ENCODE results near the gene OR2A25.
"Not testable (repeated sequence)": the region's sequence is repeated elsewhere in the genome, so short reads cannot be mapped to it uniquely, and the experiment has no call there.

The OR2A25 gene, protein sequence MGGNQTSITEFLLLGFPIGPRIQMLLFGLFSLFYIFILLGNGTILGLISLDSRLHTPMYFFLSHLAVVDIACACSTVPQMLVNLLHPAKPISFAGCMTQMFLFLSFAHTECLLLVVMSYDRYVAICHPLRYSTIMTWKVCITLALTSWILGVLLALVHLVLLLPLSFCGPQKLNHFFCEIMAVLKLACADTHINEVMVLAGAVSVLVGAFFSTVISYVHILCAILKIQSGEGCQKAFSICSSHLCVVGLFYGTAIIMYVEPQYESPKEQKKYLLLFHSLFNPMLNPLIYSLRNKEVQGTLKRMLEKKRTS

DNA sequence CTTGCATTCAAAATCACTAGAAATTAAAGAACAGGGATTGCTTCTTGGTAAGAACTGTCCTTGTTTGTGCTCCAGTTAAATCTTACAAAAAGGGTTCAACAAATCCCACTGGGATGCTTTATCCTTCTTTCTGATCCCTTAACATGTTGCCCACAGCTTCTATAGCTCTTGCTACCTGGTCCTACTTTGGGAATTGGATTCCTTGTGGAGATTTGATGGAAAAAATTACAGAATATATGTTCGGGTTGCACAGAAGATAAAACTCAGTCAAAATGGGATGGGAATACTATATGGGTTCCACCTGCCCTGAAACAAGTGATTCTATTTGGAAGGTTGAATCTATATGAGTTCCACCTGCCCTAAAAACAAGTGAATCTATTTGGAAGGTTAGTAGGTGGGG lies at the start of gene OR2A25:
OR2A25 (plus strand) TSS at position 301 of the 400 bp plus-strand sequence. CDS start 4,409 bp downstream, outside the sequence.
- intact Hi-C loops (cut with DNase I), result no loop called here
- no peak for DNase-seq

DNA sequence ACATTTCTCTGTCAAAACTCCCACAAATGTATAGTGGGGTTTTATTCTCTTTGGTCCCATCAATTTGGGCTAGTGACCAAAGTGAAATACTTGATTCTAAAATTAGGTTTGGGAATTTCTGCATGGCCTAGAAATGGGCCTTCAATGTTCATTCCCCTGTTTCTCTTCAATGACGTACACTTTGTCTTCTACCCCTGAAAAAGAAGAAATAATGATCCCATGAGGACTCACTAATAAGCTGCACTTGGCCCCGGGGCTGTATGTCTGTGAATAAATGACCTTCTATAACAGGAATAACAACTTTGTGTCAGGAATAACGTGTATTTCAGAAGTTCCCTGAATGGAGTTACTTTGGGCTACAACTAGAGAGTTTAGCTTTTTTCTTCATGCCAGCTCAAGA lies 49.3 kb upstream of the OR2A25 start:
- intact Hi-C loops (cut with DNase I), result no loop called here
- no peak for DNase-seq

DNA sequence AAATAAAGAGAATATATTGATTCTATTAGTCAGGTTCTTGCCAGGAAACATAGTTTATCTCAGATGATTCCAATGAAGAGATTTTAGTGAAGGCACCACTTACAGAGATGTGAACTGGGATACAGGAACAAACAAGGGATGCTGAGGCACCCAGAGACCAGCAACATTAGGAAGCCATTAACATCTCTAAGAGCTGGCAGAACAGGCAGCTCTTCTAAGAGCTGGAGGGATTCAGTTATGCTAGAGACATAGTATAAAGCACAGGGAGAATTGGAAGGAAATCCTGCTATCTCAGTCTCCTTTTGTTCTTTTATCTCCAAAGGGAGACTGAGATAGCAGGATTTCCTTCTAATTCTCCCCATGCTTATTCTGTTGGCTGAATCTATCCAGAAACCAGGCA lies 47.4 kb upstream of the OR2A25 start:
- intact Hi-C loops (cut with DNase I), result no loop called here
- no peak for DNase-seq

DNA sequence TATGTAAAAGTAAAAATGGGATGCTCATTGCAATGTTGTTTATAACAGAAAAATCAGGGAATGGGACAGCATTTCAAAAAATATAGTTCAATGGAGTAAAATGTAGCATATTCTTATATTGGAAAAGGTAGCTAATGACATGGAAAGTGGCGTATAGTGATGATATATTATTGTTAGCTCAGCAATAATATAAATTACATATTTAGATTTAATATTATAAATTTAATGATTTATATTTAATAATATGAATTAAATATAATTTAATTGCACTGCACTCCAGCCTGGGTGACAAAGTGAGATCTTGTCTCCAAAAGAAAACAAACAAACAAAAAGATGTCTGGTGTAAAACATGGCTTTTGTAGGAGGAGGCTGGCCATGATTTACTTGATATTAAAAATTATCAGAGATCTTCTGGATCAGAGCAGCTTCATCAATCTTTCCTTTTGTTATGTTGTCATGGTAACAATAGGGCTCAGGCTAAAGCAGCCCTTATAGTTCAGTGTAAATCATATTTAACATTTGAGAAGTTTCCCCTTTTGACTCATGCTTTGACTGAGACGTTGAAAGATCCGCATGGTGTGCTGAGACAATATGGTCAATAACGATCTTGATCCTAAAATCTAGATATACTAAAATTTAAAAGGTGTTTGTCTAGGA lies 46.3 kb upstream of the OR2A25 start:
- DNase-seq, result no peak
- intact Hi-C loops (cut with DNase I), result no loop called here

DNA sequence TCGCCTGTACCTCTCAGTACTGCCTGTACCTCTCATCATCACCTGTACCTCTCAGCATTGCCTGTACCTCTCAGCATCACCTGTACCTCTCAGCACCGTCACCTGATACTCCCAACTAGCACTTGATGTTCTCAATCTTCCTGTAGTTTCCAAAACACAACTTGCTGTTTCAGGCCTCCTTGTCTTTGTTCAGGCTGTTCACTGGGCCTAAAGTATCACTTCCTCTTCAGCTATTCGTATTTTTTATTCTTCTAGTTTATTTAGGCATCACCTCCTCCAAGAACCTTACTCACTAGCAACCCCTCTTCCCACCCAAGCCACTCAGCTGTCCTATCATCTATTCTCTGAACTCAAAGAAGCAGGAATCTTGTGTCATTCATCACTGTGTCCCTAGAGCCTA lies 45.4 kb upstream of the OR2A25 start:
- intact Hi-C loops (cut with DNase I), result no loop called here

DNA sequence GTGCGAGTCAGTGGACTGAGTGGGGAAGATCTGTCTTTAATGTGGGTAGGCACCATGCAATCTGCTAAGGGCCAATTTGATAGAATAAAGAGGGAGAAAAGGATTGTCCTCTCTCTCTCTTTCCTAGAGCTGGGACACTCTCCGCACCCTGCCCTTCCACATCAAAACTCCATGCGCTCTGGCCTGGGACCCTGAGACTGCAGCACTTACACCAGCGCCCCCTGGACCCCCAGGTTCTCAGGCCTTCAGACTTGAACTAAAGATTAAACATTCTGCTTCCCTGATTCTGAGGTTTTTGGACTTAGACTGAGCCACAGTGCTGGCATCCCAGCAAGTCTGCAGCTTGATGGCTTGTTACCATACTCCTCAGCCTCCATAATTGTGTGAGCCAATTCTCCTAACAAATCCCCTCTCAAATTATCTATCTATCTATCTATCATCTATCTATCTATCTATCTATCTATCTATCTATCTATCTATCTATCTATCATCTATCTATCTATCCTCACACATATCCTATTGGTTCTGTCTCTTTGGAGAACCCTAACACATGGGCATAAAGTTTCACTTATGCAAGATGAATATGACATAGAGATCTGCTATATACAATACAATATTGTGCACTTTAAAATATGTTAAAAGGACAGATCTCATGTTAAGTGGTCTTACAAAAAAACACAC lies 43.3 kb upstream of the OR2A25 start:
- intact Hi-C loops (cut with DNase I), result no loop called here
- no peak for DNase-seq

More for the DNA sequence above, 45.4 kb upstream of the OR2A25 start:
- DNase-seq, result no peak

DNA sequence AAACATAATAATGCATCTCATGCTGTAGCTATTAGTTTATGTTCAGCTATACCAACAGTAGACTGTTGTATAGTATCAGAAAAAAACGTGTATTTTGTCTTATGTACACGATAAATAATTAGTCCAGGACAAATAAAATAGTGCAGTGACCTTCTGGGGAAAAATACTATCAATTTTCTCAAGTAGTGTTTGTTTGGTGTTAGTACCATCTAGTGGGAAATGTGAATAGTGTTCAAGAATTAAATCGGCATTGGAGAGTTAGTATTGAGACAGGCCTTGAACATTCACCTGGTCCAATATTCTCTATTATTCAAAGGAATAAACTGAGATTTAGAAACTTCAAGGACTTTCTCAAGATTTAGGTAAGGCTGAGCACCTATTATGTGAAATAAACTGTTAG lies 42.5 kb upstream of the OR2A25 start:
- intact Hi-C loops (cut with DNase I), result no loop called here
- DNase-seq, result no peak

DNA sequence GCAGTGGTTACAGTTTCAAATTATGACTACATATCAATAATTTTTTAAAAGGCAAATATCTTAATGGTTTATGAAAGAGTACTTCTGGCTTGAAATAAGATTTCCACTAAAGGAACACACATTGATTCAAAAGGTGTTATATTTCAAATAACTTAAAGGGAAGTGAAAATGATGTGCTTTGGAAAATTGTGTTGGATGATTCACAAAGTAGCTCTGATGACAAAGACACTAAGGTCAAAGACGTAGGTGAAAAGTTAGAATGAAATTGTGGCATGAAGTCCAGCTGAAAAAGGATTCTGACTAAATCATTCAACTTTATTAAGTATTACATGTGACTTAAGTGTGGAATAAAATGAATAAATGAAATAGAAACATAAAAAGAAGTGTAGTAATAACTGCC lies 41.6 kb upstream of the OR2A25 start:
- intact Hi-C loops (cut with DNase I), result no loop called here
- DNase-seq, result no peak

DNA sequence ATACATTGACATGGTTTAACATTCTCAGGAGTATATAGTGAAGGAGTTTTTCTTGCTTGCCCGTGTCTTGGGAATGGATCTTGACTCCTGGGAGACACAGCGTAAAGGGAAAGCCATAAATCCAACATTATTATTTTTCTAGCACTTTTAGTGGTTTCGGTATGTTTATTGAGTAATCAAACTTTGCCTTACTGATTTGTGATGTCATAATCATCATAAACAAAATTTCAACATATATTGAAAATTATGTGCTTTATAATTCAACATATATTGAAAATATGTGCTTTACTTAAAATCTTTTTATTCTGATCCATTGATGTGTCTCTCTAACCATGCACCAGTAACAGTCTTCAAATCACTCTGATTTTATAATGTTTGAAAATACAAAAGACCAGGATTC lies 41.1 kb upstream of the OR2A25 start:
- DNase-seq, result no peak

DNA sequence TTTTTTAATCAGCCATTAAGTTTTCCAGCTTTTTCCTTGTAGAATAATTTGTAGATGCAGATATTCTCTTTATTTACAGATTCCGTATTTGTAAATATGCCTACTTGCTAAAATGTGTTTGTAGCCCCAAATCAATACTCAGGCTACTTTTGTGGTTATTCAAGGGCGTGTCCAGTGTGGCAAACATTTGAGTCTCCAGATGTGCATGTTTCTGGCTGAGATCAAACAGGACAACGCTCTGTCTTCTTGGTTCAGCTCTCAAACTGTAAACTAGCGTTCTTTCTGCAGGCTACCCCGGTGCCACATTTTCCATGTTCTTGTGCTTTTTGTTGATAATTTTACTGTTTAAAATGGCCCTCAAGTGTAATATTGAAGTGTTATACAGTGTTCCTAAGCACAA lies 37.1 kb upstream of the OR2A25 start:
- DNase-seq, result no peak
- intact Hi-C loops (cut with DNase I), result no loop called here

More for the DNA sequence above, 41.1 kb upstream of the OR2A25 start:
- intact Hi-C loops (cut with DNase I), result no loop called here

DNA sequence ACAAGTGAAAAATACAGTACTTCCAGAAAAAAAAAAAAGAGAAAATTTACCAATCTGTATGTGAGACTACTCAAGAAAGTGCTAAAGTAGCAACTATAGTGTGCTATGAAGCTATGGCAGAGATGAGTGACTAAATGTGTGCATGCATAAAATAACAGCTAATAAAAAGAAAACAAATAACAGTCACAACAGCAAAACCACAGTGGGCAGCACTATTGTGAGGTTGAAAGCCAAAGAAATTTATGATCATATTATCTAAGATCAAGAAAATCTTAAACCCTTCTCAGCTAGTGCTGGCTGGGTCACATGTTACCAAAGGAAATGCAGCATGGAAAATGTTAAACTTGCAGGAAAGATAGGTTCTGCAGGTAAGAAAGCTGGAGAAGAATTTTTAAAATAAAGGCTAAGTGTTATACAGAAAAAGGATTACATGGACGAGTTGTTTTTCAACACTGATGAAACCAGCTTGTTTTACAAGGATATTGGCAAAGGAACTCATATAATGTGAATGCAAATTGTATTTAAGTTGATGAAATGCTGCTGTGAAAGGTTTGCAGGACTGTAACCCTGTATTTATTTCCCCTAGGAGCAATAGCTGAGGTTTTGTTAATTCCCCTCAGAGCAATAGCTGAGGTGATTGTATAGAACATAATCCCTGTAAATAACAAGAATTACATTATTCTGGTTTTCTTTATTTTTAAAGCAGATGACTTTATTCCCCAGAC lies 36.5 kb upstream of the OR2A25 start:
- DNase-seq, result no peak
- intact Hi-C loops (cut with DNase I), result no loop called here

DNA sequence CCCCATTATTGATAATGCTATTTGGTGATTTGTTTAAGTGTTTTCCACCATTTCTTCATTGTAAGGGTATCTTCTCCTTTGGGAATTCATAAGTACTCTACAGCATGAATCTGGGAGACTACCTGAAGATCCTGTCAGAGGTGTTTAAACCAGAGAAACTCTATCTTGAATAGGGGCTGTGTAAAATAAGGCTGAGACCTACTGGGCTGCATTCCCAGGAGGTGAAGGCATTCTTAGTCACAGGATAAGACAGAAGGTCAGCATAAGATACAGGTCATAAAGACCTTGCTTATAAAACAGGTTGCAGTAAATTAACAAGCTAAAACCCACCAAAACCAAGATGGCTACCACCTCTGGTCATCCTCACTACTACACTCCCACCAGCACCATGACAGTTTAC lies 34.2 kb upstream of the OR2A25 start:
- intact Hi-C loops (cut with DNase I), result no loop called here
- DNase-seq, result no peak

DNA sequence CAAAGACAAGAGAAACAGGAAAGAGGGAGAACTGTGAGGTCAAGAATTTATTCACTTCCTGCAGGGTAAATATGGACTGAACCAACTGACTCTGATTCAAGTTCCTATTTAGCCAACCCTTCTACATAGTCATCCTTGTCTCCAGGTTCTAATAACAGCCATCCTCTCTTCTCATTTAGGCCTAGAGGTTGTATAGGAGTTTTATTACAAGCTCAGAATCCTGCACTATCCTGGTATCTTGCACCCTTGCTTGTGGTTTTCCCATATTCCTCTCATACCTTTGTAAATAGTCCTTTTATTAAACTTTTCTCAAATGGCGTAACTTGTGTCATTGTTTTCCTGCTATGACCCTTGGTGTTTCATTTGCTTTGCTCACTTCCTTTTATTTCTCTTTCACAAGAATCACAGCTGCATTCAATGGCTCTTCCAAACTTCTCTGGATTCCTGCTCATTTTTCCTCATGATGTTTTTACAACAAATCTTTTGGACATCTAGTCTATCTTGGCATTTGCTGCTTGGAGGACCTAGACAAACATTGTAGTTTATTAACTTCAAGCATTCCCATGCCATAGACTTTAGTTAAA lies 33.2 kb upstream of the OR2A25 start:
- no peak for DNase-seq
- intact Hi-C loops (cut with DNase I), result no loop called here

DNA sequence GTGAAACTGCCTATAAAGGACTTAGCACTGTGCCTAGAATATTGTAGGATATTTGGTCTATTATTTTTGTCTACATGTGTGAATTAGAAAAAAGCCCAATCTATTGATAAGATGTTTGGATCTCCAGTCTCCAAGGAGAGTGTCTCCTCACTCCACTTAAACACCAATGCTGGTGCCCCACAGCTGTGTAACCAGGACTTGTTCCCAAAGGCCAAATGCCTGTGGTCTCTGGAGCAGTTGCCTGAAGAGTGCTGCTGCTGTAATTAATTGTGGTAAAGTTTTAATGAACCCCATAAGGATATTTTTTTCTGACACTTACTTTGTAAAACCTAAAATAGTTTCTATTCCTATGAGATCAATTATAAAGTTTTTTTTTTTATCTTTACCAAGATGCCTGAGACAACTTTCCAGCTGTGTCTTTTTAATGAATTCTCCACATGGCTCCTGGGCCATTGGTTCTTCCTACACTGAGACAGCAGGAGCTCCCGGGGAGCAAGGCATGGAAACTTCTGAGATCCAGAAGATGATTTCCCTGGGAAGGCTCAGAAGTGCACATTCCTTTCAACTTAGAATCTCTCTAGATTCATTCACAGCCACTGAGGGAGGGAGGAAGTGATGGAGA lies 32.1 kb upstream of the OR2A25 start:
- DNase-seq, result no peak
- intact Hi-C loops (cut with DNase I), result no loop called here

DNA sequence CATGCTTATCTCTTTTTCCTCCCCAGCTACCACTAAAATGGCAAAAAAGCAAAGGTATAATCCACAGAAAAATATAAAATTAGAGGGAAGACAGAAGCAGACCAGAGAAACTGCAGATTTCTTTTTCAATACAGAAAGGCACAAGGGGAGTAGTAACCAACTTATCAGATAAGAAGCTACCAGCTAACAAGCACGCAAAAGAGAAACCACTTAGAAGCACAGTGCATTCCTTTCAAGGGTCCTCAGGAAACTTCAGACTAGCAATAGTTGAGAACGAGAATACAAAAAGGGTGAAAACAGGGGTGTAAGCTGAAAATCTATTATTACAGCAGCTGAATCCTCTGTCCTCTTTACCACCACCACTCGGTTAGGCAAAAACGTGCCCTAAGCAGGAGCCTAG lies 30.7 kb upstream of the OR2A25 start:
- no peak for DNase-seq
- intact Hi-C loops (cut with DNase I), result no loop called here

DNA sequence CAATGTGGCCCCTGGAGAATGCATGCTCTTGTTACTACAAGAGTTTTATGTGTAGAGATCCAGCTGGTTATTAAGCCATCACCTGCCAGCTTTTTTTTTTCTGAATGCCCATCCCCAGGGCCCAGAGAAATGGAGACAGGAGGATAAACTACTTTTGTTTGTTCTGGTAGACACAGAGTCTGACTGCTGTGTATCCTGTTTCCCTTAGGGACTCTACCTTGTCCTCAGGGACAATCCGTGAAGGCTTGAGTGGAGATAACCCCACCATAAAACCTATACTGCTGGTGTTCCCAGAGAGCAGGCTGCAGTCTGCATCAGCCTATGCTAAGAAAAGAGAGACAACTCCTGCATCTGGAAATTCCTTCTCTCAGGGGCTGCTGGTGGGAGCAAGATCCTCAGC lies 21.0 kb upstream of the OR2A25 start, which contains the start of gene OR2A5:
OR2A5 (plus strand) TSS at position 301 of the 400 bp plus-strand sequence. CDS start 1,454 bp downstream, outside the sequence.
- intact Hi-C loops (cut with DNase I), result no loop called here
- DNase-seq, result no peak

DNA sequence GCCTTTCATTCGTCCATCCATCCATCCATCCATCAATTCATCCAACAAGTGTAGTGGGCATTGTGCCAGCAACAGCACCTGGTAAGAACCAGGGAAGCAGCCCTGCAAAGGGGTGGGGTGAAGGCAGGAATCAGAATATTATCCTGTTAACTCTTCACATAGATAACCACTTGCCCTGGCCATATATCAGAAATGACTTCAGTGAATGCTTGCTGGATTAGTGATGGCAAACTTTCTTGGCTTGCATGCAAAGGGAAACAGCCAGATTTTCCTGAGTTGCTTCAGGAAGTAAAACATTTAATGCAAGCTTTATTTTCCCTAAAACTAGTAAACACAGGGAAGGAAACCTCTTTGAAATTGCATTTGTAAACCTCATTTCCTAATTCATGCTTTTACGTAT lies 20.1 kb upstream of the OR2A25 start:
- DNase-seq, result no peak
- intact Hi-C loops (cut with DNase I), result no loop called here

DNA sequence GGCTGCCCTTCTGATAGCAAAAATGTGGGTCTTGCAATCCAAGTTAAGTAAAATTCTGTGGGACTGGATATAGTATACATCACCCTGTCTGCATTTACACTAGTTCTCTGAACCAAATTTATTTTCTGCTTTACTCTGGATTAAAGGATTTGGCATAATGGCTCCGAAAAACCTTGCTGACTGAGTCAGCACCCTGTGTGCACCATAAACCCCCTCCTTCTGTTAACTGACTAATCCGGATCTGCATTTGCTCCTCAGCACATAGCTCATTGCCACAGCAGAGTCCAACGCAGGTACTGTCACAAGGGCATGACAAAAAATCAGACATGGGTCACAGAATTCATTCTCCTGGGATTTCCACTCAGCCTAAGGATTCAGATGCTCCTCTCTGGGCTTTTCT lies 19.5 kb upstream of the OR2A25 start:
- DNase-seq, result no peak
- intact Hi-C loops (cut with DNase I), result no loop called here

DNA sequence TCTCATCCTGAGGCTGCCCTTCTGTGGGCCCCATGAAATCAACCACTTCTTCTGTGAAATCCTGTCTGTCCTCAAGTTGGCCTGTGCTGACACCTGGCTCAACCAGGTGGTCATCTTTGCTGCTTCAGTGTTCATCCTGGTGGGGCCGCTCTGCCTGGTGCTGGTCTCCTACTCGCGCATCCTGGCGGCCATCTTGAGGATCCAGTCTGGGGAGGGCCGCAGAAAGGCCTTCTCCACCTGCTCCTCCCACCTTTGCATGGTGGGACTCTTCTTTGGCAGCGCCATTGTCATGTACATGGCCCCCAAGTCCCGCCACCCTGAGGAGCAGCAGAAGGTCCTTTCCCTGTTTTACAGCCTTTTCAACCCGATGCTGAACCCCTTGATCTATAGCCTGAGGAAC lies 18.7 kb upstream of the OR2A25 start:
- DNase-seq; intact Hi-C loops (cut with DNase I): not testable (repeated sequence)
